ENCODE results near the gene TTC22.

The TTC22 gene

DNA sequence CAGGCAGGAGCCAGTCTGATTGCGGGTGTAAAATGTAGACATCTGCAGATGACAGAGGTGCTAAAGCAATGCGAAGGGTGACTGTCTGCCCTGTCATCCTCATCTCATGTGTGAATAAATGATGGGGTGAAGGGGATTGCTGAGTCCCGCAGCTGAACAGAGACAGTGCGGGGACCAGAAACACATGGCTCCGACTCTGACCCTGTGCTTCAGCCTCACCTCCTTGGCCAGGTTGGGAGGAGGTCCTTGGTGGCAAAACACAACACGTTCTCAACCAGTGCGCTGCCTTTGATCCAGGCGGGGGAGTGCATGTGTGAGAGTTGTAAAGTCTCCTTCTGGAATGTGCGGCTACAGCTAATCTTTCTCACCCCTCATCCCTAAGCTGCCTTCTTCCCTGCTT, 32.0 kb upstream of the TTC22 start:
- no peak for DNase-seq

DNA sequence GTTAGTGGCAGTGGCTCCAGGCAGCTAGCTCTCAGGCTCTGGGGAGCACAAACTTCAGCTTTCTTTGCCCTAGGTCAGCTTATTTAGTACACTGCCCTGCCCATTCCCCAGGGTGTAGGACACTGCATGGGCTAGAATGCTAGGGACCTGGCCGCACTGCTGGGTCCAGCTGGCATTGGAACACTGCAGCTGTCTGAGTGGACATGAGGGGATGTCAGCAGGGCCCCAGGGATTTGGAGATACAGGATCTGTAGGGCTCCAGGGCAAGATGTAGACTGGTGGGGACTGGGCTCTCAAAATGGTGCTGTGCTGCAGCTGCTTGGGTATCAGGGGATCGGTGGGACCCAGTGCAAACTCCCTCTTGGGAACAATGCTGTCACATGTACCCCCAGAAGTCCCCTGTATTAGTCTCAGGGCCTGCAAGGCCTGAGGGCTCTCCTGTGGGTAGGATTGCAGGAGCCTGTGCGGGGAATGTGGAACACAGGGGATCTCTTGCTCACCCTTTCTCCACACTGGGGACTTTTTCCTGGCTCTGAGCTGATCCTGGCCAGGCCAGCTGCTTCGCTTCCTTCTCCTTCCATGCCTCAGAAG, 25.2 kb upstream of the TTC22 start:
- no peak for DNase-seq

- no peak for DNase-seq
Observed at GRCh38 chr1:54825696-54826095, 24.6 kb upstream of the TTC22 start.

DNA sequence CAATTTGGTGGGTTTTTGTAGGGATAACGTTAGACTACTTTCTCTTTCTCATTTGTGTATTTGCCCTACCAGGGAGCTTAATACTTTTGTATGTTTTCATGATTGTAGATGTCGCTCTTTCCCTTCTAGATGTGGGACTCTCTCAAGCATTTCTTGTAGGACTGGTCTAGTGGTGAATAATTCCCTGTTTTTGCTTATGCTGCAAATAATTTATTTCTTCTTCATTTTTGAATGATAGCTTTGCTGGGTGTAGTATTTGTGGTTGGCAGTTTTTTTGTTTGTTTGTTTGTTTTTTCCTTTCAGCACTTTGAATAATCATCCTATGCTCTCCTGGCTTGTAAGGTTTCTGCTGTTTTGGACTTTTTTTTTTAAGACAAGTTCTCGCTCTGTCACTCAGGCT, 22.5 kb upstream of the TTC22 start:
- DNase-seq = no peak

DNA sequence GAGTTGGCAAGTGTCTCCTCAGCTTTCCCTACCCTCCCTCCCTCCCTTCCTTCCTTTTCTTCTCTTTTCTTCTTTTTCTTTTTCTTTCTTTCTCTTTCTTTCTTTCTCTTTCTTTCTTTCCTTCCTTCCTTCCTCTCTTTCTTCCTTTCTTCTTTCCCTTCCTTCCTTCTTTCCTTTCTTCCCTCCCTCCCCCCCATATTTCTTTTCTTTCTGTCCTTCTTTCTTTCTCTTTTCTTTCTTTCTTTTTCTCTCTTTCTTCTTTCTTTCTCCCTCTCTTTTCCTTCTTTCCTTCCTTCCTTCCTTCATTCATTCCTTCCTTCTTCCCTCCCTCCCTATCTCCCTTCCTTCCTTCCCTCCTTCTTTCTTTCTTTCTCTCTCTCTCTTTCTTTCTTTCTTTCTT, 18.6 kb upstream of the TTC22 start:
- DNase-seq = no peak

GRCh38 chr1:54819195-54819536, 18.0 kb upstream of the TTC22 start:
- DNase-seq = no peak

DNA sequence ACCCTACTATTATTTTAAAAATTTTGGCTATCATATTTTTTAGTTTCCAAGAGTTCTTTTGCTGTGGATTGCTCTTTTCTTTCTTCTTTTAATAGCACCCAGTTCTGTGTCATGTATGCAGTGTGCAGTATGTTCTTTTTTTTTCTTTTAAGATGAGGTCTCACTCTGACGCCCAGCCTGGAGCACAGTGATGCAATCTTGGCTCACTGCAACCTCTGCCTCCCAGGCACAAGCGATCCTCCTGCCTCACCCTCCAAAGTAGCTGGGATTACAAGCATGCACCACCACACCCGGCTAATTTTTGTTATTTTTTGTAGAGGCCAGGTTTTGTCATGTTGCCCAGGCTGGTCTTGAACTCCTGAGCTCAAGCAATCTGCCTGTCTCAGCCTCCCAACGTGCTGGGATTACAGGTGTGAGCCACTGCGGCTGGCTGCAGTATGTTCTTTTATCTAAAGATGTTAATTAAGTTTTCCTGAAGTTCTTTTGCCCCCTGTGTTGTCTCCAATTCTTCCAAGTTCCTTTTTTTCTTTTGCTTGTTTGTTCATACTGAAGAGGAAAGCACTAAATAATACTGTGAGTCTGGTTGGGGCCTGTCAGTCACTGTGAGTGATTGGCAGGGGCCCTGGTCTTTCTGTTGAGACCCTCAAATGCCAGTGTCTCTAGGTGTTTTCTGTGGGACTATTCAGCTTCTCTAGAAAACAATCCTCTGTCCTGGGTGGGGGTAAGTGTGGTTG, 17.5 kb upstream of the TTC22 start:
- no peak for DNase-seq

- no peak for DNase-seq
Observed at GRCh38 chr1:54816951-54817350, 15.8 kb upstream of the TTC22 start.

GRCh38 chr1:54816130-54816529, 15.0 kb upstream of the TTC22 start:
- no peak for DNase-seq

DNA sequence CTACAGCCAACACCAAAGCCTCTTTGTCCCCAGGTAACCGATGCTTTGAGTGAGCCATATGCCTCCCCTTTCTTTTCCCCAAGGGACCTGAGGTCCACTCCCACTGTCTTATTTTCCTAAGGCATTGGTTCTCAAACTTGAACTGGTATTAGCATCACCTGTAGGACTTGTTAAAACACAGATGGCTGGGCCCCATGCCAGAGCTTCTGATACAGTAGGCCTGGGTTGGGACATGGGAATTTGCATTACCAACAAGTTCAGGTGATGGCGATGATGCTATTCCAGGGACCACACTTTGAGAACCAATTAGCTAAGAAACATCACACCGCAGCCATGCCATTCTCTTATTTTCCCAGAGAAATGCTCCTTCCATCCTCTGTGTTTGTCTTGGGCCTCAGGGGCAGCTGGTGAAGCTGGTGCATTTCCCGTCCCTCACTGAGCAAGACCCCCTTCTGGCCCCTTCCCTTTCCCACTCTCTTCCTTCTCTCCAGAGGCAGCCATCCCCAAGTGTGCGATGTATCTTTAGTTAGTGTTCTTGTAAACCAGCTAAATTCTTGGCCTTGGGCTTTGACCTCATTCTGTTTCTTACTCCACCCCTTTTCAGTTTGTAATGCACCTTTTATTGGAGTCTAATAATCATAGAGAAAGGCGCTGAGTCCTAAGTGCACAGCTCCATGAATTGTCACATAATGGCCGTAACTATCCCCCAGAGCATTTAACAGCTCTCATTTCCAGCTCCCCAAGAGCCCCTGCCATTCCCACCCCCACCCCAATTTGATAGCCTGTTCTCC, 14.2 kb upstream of the TTC22 start:
- DNase-seq = no peak

GRCh38 chr1:54814571-54814970, 13.4 kb upstream of the TTC22 start:
- no peak for DNase-seq

DNA sequence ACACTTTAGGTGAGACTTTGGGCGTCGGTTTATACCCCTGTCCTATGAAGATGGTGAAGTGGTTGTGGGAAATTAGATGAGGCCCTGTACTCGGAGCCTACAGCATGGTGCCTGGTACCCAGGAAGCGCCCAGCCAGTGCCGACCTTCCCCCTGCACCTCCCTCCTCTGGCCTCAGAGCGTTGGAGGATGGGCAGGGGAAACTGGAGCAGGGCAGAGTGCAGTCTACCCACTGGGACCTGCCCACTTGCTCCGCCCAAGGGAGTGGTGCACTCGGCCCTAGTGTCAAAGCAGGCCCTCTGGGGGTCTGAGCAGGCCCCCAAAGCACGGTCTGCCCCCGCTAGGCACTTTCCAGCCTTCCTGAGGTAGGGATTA, 13.0 kb upstream of the TTC22 start:
- DNase-seq = no peak

- DNase-seq = no peak
Observed at GRCh38 chr1:54813485-54814125, 12.5 kb upstream of the TTC22 start.

DNA sequence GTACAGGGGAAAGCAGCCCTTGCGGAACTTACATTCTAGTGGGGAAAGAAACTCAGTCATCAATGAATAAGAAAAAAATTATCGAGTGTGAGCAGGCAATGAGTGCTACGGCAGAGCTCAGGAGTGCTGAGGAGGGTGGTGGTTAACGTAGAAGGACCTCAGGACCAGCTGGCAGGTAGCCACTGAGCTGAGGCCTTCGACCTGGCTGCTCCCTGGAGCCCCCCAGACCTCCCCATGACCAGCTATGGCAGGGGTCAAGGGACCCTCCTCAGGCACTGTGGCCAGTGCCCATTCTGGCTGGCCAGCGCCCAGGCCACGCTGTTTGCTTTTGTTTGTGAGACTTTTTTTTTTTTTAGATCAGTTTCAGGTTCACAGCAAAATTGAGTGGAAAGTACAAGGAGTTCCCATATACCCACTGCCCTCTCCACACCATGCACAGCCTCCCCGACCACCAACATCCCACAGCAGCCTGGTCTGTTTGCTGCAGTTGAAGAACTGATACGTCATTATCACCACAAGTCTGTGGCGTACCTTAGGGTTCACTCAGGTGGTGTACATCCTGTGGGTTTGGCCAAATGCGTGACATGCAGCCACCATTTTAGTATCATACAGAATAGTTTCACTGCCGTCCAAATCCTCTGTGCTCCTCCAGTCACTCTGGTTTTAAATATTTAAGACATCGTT, 11.8 kb upstream of the TTC22 start:
- no peak for DNase-seq

DNA sequence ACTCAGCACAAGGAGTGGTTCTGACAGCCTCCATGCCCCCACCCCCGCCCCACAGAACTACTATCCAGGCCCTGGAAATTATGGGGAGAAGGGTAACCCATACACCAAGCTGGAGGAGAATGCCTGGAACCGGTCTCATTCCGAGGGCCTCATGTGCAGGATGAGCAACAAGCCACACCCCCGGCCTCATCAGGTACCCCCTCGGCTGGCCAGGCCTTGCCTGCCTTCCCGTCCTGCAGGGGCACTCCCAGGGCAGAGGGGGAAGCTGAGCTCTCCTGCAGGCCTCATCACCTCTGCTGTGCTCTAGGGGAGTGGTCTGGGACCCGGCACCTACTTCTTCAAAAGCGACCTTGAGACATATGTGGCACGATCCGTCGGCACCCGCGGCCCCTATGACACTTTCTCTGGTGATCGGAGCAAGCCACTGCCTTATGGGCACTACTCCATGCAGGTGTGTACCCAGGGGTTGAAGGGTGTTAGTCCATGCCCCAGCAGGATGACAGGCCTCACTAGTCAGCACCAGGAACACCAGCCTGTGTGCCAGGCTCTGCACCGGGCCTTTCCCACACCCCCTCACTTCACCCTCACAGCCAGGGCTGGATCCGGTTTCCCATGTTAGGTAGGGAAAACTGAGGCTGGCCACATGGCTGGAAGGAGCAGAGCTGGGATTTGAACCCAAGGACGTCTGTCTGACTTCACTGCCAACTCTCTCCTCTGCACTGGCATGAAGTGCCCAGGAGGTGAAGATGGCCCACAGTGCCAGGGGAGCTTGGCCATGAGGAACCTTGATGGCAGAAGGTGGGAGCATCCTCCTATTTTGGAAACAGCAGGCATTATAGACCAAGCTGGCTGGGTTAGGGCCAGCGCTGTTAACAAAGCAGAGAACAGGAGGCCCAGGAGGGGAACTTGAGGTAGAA, 10.9 kb upstream of the TTC22 start:
- DNase-seq = no peak

DNA sequence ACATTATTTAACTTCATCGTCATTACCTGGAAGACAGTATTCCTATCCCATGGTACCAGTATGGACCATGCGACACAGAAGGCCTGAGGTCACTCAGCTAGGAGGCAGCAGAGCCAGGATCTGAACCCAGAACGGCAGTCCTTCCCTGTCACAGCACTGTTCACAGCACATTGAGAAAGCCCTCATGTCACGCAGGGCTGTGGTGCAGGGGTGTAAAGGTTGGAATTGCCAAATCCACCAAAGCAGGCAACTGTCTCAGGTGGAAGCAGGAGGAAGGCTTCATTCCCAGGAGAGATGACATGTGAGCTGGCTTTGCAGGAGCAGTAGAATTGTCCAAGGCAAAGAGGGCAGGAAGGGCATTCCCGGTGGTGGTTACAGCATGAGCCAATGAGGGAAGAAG, 9.9 kb upstream of the TTC22 start:
- no peak for DNase-seq

DNA sequence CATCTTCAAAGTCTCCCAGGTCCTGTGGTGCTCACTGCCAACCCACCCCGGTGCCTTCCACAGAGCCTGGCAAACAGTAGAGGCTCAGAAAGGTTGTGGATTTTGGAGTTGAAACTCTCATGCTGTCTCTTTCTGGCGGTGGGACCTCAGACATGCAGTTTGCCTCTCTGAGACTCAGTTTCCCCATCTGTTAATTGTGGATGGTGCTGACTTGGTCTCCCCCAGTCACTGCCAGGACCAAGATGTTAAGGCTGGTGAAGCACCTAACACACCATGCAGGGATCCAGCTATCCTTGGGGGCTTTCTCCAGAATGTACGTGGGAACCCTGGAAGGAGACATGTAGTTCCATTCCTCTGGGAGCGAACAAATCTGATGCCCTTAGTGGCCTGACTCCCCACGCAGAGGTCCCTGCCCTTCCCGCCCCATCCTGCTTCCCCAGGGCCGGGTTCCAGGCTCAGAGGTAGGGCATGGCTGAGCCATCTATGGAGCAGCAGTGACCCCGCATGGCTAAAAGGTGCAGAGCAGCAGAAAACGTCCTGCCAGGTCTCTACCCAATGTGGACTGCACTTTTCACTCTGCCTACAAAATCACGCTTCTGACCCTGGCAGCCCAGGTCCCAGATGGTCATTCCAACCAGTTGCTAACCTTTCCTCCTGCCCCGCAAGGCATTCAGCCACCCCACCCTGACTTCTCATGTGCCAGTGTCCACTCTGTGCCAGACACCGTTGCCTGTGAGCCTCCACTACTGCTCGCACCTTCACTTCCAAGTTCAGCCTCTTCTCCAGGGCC, 9.2 kb upstream of the TTC22 start:
- DNase-seq = no peak

GRCh38 chr1:54809496-54810074, 8.5 kb upstream of the TTC22 start:
- DNase-seq = no peak

DNA sequence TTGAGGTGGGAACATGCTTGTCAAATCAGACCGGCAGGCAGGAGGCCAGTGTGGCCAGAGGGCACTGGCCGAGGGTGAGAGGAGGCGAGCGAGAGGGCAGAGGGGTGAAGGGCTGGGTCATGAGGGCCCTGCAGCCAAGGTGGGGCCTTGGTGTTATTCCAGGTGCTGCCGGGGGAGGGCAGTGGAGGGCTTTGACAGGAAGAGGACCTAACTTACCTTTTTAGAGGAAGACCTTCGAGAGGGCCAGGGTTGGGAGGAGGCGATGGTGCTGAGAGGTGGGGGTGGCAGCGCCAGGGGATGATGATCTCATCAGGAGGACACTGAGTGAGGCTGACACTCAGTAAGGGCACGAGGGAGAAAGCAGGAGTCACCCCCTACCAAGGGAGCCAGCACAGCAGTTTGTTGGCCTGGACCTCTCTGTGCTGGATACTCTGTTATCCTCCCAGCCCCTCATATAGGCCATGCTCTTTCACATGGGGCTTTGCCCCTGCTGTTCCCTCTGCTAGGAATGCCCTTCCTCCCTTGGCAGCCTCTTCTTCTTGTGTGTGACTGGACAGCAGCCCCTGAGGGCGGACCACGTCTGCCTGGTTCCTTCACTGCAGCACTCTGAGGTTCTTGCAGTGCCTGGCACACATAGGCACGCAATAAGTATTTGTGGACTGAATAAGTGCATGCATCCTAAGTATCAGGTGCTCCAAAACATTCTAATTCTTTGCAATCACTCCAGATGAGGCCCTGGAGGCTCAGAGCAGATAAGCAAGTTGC, 7.5 kb upstream of the TTC22 start:
- no peak for DNase-seq

DNA sequence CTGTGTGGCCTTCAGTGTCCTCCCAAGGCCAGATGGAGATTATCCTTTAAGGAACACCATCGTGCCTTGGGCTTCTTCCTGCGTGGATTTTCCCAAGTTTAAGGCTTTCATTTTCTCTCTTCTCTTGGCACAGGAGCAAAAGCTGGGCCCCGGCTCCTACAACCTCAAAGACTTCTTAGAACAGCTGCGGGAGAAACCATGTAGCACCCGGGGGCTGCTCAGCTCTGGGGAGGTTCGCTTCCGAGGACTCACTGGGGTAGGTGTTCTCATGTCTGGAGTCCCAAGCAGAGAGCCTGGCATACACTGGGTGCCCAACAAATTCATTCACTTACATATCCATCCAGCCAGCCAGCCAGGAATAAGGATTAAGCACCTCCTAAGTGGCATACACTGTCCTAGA, 6.6 kb upstream of the TTC22 start:
- DNase-seq = no peak
